H9 (cell line): ENCODE measurements around the gene PTPN3. TPM values are rescaled to one million over a fixed set of nuclear protein-coding genes. Genes with fewer than 3 reads are reported as not detected.

Source experiments
- DNase-seq: peaks from one replicate; pipeline ENCODE4 v3.0.0-alpha.2; 2017
- H2AFZ ChIP-seq: one replicate; pipeline ENCODE4 v1.6.1; 2013; ENCODE audit warnings: mild to moderate bottlenecking, low read length, control low read depth, moderate library complexity
- H2AK5ac ChIP-seq: 2 replicates; pipeline ENCODE4 v1.6.1; 2013; ENCODE audit warnings: low read length, control low read depth, mixed read lengths; ENCODE audit not compliant: insufficient read length
- H2BK120ac ChIP-seq: one replicate; pipeline ENCODE4 v1.6.1; 2013; ENCODE audit warnings: low read depth, mild to moderate bottlenecking, low read length, control low read depth, inconsistent platforms; ENCODE audit not compliant: poor library complexity, severe bottlenecking
- H2BK12ac ChIP-seq: 2 replicates; pipeline ENCODE4 v1.6.1; 2013; ENCODE audit warnings: low read length, control low read depth, mixed read lengths, low read depth; ENCODE audit not compliant: insufficient read length
- H2BK15ac ChIP-seq: 2 replicates; pipeline ENCODE4 v1.6.1; 2013; ENCODE audit warnings: low read depth, low read length, control low read depth
- H2BK20ac ChIP-seq: one replicate; pipeline ENCODE4 v1.6.1; 2013; ENCODE audit warnings: low read depth, mild to moderate bottlenecking, low read length, control low read depth, inconsistent platforms; ENCODE audit not compliant: poor library complexity, severe bottlenecking
- H2BK5ac ChIP-seq: 2 replicates; pipeline ENCODE4 v1.6.1; 2013; ENCODE audit warnings: low read length, control low read depth, mixed read lengths; ENCODE audit not compliant: insufficient read length
- H3K14ac ChIP-seq: 2 replicates; pipeline ENCODE4 v1.6.1; 2013; ENCODE audit warnings: low read length, control low read depth; ENCODE audit not compliant: insufficient read depth
- H3K18ac ChIP-seq: 2 replicates; pipeline ENCODE4 v1.6.1; 2013; ENCODE audit warnings: low read depth, mild to moderate bottlenecking, mixed read lengths, low read length, control low read depth; ENCODE audit not compliant: insufficient read length
- H3K23ac ChIP-seq: 2 replicates; pipeline ENCODE4 v1.6.1; 2013; ENCODE audit warnings: low read length, control low read depth, mixed read lengths, low read depth; ENCODE audit not compliant: insufficient read length
- H3K23me2 ChIP-seq: 2 replicates; pipeline ENCODE4 v1.6.1; 2013; ENCODE audit warnings: low read depth, mild to moderate bottlenecking, mixed read lengths, low read length, control low read depth; ENCODE audit not compliant: insufficient read length, poor library complexity, severe bottlenecking
- H3K27ac ChIP-seq: 2 replicates; pipeline ENCODE4 v1.5.1; 2013; ENCODE audit warnings: low read length, control low read depth, mixed read lengths, low read depth; ENCODE audit not compliant: insufficient read length
- H3K27me3 ChIP-seq: 2 replicates; pipeline ENCODE4 v1.6.1; 2013; ENCODE audit warnings: low read length, control low read depth, inconsistent platforms; ENCODE audit not compliant: insufficient read depth
- H3K4ac ChIP-seq: 2 replicates; pipeline ENCODE4 v1.6.1; 2013; ENCODE audit warnings: low read depth, mild to moderate bottlenecking, control low read depth, inconsistent platforms, low read length, moderate library complexity
- H3K4me1 ChIP-seq: 2 replicates; pipeline ENCODE4 v1.6.1; 2013; ENCODE audit warnings: low read length, control low read depth, inconsistent platforms; ENCODE audit not compliant: insufficient read depth
- H3K4me2 ChIP-seq: 2 replicates; pipeline ENCODE4 v1.6.1; 2013; ENCODE audit warnings: low read length, control low read depth, mixed read lengths; ENCODE audit not compliant: insufficient read length, insufficient read depth
- H3K56ac ChIP-seq: 2 replicates; pipeline ENCODE4 v1.6.1; 2013; ENCODE audit warnings: low read depth, mild to moderate bottlenecking, mixed read lengths, low read length, control low read depth; ENCODE audit not compliant: insufficient read length
- H3K79me1 ChIP-seq: 2 replicates; pipeline ENCODE4 v1.6.1; 2013; ENCODE audit warnings: low read depth, mild to moderate bottlenecking, moderate library complexity, low read length, control low read depth, inconsistent platforms; ENCODE audit not compliant: insufficient read depth, poor library complexity, severe bottlenecking
- H3K79me2 ChIP-seq: 2 replicates; pipeline ENCODE4 v1.6.1; 2013; ENCODE audit warnings: low read length, control low read depth, inconsistent platforms; ENCODE audit not compliant: insufficient read depth
- H3K9ac ChIP-seq: 2 replicates; pipeline ENCODE4 v1.6.1; 2013; ENCODE audit warnings: low read length, control low read depth, mixed read lengths; ENCODE audit not compliant: insufficient read length; ENCODE audit errors: extremely low read depth
- H3K9me3 ChIP-seq: one replicate; pipeline ENCODE4 v1.6.1; 2013; ENCODE audit warnings: low read depth, low read length, inconsistent platforms; ENCODE audit not compliant: control insufficient read depth
- H3T11ph ChIP-seq: one replicate; pipeline ENCODE4 v1.6.1; 2013; ENCODE audit warnings: mild to moderate bottlenecking, low read length, control low read depth, inconsistent platforms
- H4K20me1 ChIP-seq: one replicate; pipeline ENCODE4 v1.6.1; 2013; ENCODE audit not compliant: control insufficient read depth, insufficient read length, insufficient read depth
- H4K5ac ChIP-seq: 2 replicates; pipeline ENCODE4 v1.6.1; 2013; ENCODE audit warnings: low read depth, mild to moderate bottlenecking, mixed read lengths, low read length, control low read depth; ENCODE audit not compliant: insufficient read length
- H4K8ac ChIP-seq: replicated peaks from 2 replicates; pipeline ENCODE4 v1.6.1; 2013; ENCODE audit warnings: low read length, control low read depth, mixed read lengths, low read depth; ENCODE audit not compliant: insufficient read length
- H4K91ac ChIP-seq: 2 replicates; pipeline ENCODE4 v1.6.1; 2013; ENCODE audit warnings: low read depth, mild to moderate bottlenecking, moderate library complexity, mixed read lengths, low read length, control low read depth; ENCODE audit not compliant: insufficient read length
- H3K27ac Mint-ChIP-seq, 3 experiments: 2 replicates in 2 of 3; 3 replicates in 1 of 3; pipeline ENCODE4 v1.8.0; 2020 to 2021; ENCODE audit warnings: mixed read lengths in 3 of 3, mild to moderate bottlenecking in 1 of 3, moderate library complexity in 1 of 3
- H3K27me3 Mint-ChIP-seq: 2 replicates; pipeline ENCODE4 v1.8.0; 2021; ENCODE audit warnings: low read depth, mild to moderate bottlenecking, moderate library complexity, mixed read lengths
- H3K36me3 Mint-ChIP-seq, 3 experiments: 2 replicates in 2 of 3; 3 replicates in 1 of 3; pipeline ENCODE4 v1.8.0; 2020 to 2021; ENCODE audit warnings: low read depth in 3 of 3, mixed read lengths in 3 of 3; ENCODE audit not compliant: insufficient read depth in 1 of 3
- H3K4me1 Mint-ChIP-seq, 2 experiments: 2 replicates each; pipeline ENCODE4 v1.8.0; 2020; ENCODE audit warnings: mixed read lengths in 2 of 2
- H3K4me3 Mint-ChIP-seq, 2 experiments: 2 replicates in 1 of 2; 3 replicates in 1 of 2; pipeline ENCODE4 v1.8.0; 2020 to 2021; ENCODE audit warnings: mild to moderate bottlenecking in 2 of 2, mixed read lengths in 2 of 2, moderate library complexity in 1 of 2
- H3K9me3 Mint-ChIP-seq, 2 experiments: 2 replicates in 1 of 2; 3 replicates in 1 of 2; pipeline ENCODE4 v1.8.0; 2020; ENCODE audit warnings: mild to moderate bottlenecking in 2 of 2, mixed read lengths in 2 of 2, moderate library complexity in 1 of 2
- CTCF ChIP-seq: fragments of 200-600 bp; sonication (generic); conservative IDR thresholded peaks from 3 replicates; pipeline ENCODE4 v1.8.0; 2021; ENCODE audit warnings: antibody characterized with exemption, mild to moderate bottlenecking
- WGBS: extraction: QIAGEN DNeasy Blood & Tissue Kit; methylation state at CpG from one replicate; pipeline ENCODE4 v1.1.7; 2013; ENCODE audit warnings: missing lambda C conversion rate, low lambda C conversion rate, mixed read lengths; ENCODE audit not compliant: insufficient read length; ENCODE audit errors: extremely low coverage; 5-methylcytosine and 5-hydroxymethylcytosine counted together
- total RNA-seq: library from RNA; stranded (reverse); gene quantifications from 2 replicates; pipeline ENCODE4 v1.2.1, GENCODE V29; 2021

Gene PTPN3
- total RNA-seq, 1 experiment from 2014 or later = 2.6 TPM

- H3K9me3 Mint-ChIP-seq = peaks cover 0 to 3% of the 10 kb centered on the region in 2 experiments; a peak in 2 of 5 replicates
- no peak overlapping the region for H3K56ac ChIP-seq
Observed at GRCh38 chr9:109383356-109383755, 114.8 kb downstream of the PTPN3 start.

More at GRCh38 chr9:109383356-109383755, 114.8 kb downstream of the PTPN3 start:
- H2BK5ac ChIP-seq = no peak overlapping the region
- Mint-ChIP-seq H3K36me3 (peaks cover 0 to 8% (median 5%) of the 10 kb centered on the region in 3 experiments; a peak in 5 of 7 replicates), H3K27me3 (no peaks in the 10 kb centered on the region), H3K27ac (no peak overlapping the region), H3K4me1 (peaks cover 2 to 7% of the 10 kb centered on the region in 2 experiments), H3K4me3 (no peak overlapping the region)
- H3K27ac ChIP-seq = no peak overlapping the region
- no peak overlapping the region for H3K9ac ChIP-seq
- no peaks in the 10 kb centered on the region for H4K20me1 ChIP-seq
- no peak for TF ChIP-seq CTCF
- no peaks in the 10 kb centered on the region for H3K79me1 ChIP-seq
- no peak overlapping the region for H2BK12ac ChIP-seq
- H3K4ac ChIP-seq = no peak overlapping the region
- H3K9me3 ChIP-seq = no peaks in the 10 kb centered on the region
- H3K23ac ChIP-seq = no peak overlapping the region
- H3K18ac ChIP-seq = no peak overlapping the region
- H3K27me3 ChIP-seq = no peaks in the 10 kb centered on the region
- no peak overlapping the region for H4K91ac ChIP-seq
- H3T11ph ChIP-seq = no peak overlapping the region
- no peak for DNase-seq
- H3K79me2 ChIP-seq = no peaks in the 10 kb centered on the region
- no peak overlapping the region for H2BK15ac ChIP-seq
- no peak overlapping the region for H2BK120ac ChIP-seq
- H2BK20ac ChIP-seq = no peak overlapping the region
- no peak overlapping the region for H3K4me2 ChIP-seq
- H3K4me1 ChIP-seq = no peaks in the 10 kb centered on the region
- H3K14ac ChIP-seq = no peak overlapping the region
- no CpG with 5 or more reads among the region's 15 CpGs for WGBS
- no peak overlapping the region for H4K5ac ChIP-seq
- no peak overlapping the region for H4K8ac ChIP-seq
- H2AFZ ChIP-seq = no peak overlapping the region
- no peak overlapping the region for H2AK5ac ChIP-seq
- H3K23me2 ChIP-seq = no peaks in the 10 kb centered on the region
